ENCODE data around the gene SCARF1. TPM values are rescaled to one million over a fixed set of nuclear protein-coding genes. Genes with fewer than 3 reads are reported as not detected.
A peak's percentile ranks its signal among the peaks of the same experiment; 100 is the strongest.

SCARF1 gene
- total RNA-seq, 1 experiment from 2014 or later: 0.12 TPM

DNA sequence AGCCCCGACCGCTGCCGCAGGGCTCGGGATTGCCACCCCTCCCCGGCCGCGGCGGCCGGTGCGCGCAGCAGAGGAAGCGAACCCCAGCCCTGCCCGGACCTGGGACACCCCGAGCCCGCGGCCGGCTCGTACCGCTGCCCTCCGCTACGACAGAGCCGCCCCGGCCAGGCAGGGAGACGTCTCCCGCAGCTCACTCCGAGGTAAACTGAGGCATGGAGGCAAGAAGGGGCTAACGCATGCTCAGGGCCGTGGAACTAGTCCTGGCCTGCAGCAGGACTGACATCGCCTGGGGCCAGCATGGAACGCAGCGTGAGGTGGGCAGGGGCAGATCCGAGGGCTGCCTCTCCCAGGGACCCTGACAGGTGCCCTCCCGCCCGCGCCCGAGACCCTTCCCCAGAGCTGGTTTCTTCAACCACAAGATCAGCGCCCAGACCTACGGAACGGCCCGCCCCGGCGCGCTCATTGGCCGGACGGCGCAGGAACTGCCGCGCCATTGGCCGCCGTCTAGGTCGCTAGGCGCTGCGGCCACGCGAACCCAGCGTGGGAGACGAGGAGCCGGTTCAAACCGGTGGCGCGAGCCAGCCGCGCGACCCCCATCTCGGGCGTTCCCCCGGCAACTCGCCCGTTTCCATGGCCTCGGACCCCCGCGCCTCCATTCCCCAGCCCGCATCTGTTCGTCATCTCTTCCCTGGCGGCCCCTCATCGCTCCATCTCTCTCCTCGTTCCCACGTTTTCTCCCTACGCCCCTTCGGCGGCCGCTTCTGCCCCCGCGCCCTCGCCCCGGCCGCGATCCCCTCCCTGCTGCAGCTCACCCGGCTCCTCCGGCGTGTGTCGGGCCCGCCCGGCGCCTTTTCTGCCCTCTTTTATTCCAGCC is 17.3 kb downstream of the SCARF1 start, which contains the start of gene SLC43A2:
SLC43A2 (minus strand) TSS at position 853 of the 874 bp plus-strand sequence. CDS start 960 bp downstream, outside the sequence.
- peak; percentile 65 for DNase-seq (ENCODE audit: low read depth)

DNA sequence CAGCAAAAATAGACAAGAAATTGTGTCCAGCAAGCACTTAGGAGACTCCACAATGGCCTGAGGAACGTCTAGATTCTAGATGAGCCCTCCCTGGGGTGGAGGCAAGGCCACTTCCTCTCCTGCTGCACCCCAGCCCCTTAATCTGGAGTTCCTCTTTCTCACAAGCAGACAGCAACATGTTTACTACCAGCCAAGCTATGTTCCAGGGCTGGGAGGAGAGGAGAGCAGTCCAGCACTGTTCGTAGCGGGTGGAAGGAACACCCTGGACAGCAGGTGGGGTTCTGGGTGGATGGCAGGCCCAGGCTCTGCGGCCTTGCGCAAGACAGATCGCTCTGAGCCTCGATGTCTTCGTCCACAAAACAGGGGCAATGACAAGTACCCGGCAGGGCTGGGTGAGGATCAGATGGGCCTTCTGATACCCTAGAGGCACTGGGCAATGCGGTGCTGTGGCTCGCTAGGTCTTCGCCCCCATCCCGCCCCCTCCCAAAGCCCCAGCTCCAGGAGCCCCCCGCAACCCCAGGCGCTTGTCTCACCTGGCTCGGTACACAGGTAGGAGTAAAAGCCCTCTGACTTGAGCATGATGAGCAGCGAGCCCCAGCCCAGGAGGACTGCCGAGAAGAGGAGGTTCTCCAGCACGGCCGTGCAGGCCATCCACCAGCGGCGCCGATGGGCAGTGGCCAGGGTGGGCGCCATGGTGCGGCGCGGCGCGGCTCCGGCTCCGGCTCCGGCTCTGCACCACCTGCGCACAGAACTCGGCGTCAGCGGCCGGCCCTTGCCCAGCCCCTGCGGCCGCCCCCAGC is 18.1 kb downstream of the SCARF1 start:
- no peak for DNase-seq (ENCODE audit: low read depth)

DNA sequence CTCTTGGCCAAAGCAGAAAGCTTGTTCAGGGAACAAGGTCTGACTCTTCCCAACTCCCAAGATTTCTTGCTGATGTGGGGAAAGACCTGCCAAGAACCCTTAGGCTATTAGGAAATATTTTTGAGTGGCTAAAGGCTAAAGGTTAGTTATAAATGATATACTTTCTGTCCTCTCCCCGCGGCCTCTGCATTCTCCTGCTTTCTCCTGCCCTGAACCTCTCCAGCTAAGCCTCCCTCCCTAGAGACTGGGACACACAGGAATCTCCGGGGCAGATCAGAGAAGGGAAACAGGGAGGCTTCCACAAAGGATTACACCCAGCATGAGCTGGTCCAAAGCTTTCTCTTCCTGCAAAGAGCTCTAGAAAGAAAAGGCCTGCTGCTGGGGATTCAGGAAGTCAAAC is 19.2 kb downstream of the SCARF1 start:
- DNase-seq (ENCODE audit: low read depth): no peak

DNA sequence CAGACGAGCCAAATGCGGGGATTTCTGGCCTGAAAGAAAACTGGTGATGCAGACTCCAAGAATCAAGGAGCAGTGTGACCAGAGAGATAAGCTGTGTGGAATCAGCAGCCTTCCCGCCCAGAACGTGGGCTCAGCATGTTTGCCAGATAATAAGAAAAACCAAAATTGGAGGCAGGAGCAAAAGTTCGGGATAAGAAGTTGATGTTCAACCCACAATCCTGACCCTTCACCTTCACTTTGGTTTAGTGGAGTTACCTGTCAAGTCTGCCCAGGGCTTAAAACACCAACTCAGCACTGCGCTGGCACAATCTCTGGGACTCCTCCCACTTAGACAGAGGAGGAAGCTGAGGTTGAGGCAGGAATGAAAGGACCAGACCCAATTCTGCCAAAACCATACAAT is 20.0 kb downstream of the SCARF1 start:
- DNase-seq (ENCODE audit: low read depth): no peak

DNA sequence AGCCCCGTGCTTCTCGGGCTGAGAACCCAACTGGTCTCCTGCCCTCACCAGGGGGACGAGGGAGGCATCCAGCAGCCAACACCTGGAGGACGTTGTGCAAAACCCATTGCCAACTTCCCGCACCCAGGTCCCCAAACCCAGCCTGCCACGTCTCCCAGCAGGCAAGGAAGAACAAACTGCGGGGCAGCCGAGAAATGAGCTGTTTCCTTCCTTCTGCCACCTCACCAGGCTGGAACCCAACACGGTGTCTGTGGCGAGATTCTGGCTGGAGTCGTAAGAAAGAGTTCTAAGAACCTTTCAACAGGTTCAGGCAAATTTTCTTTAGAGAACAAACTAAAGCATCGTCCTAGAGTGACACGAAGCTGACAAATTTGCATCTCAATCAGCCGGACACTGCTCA is 20.5 kb downstream of the SCARF1 start:
- no peak for DNase-seq (ENCODE audit: low read depth)

DNA sequence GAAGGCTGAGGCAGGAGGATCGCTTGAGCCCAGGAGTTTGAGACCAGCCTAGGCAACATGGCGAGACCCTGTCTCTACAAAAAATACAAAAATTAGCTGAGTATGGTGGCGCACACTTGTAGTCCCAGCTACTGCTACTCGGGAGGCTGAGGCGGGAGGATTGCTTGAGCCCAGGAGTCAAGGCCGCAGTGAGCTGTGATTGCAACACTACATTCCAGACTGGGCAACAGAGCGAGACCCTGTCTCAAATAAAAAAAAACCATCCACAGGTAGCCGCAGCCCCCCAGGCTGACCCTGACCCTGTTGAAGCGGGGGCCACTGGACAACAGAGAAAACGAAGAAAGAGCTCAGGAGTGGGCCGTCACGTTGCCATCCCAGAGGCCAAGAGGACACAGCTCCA is 20.9 kb downstream of the SCARF1 start:
- DNase-seq (ENCODE audit: low read depth): no peak

DNA sequence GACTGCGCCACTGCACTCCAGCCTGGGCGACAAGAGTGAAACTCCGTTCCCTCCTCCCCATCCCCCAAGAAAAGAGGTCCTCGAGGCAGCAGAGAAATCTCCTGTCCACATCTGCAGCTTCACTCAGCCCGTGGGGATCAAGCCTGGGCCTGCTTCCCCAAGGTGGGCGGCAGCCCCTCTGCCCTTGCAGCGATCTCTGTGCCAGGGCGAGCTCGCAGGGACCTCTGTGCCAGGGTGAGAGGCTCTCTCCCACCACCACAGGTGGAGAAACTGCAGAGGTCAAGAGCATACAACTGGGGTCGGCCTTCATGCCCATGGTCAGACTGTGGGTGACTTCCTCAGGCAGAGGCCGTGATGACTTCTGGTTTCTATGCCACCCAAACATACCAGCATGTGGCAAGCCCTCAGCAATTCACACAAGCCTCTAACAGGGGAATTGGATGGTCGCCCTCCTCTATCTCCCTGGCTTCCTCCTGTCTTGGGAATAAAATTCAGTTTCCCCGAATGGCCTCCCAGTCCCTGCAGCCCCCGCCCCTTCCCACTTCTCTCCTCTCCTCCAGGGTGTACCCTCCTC is 22.4 kb downstream of the SCARF1 start:
- no peak for DNase-seq (ENCODE audit: low read depth)

DNA sequence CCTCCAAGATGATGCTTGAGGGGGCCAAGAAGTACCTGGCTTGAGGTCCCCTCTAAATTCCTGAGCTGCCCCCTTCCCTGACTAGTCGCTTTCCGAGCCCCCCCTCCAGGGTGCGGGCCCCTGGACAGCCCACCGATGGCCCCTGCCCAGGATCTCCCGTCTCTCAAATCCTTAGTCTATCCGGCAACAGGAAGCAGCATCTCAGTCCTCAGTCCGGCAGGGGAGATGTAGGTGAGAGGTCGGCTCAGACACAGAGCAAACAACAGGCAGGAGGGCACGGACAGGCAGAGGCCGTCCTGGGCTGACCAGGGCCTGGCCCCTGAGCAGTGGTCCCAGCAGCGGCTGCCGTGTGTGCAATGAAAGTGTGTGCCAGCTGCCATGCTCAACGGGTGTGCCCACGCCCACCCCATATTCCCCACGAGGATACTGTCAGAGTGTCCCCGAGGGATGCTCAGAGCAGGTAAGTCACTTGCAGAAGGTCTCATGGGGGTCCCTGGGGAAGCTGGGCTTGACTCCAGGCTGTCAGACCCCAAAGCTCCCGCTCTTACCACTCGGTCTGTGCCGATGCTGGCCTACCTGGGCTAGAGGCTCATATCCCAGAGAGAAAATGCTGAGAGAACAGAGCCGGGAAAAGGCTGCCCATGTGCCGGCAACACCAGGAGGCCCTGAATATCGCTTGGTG is 24.1 kb downstream of the SCARF1 start:
- DNase-seq (ENCODE audit: low read depth): no peak

DNA sequence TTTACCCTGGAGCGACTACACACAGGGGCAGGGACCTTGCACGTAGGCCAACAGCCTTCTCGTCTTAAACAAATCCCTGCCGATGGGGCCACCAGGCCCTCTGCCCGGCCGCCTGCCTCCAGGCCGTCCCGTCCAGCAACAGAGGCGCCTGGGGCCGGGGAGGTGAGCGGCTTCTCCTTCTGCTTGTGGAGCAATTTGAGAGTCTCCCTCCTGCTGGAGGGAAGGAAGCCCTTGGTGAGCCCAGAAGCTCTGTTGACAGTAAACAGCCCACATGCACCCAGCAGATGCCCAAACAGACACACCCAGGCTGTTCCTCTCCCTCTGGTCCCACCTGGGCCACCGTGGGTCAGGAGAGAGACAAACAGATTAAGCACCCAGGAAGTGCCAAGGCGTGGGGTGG is 25.0 kb downstream of the SCARF1 start:
- no peak for DNase-seq (ENCODE audit: low read depth)

DNA sequence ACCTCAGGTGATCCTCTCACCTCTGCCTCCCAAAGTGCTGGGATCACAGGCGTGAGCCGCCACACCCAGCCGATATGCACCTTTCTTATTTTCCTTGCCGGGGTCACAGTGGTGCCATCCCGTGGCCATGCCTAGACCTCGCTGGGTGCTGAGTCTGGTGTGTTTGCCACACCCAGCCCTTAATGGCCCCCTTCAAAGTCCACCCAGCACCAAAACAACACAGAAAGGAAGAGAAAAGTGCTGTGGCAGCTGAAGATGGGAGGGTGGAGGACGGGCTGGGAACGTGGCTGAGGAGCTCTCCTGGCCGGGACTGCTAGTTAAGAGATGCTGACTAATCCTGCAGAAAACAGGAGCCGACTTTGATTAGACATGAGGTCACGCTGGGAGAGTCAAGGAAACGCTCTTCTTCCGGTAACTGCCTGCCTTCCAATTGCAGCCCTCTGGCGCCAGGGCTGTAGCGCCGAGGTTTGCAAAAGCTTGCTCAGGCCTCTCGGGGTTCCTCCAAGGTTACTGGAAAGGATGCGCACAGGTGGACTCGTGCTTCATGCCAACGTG is 27.8 kb downstream of the SCARF1 start:
- peak; percentile 81 for DNase-seq (ENCODE audit: low read depth)

DNA sequence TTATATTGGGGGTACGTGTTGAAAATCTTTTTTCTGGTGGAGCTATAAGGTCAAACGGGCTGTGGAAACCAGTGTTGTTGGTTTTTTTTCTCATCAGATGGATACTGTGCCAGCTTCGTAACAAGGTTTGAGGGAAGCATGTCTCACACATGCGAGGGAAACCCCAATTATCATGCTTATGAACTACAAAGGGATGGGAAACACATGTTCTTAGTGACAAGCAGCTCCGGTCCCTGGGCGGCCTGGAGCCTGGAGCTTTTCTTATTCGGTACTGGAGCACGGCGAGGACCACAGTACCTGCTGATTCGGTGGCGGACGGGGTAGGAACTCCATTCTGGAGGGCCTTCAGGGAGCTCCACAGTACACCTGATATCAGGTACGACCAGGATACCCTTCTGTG is 29.4 kb downstream of the SCARF1 start:
- no peak for DNase-seq (ENCODE audit: low read depth)

DNA sequence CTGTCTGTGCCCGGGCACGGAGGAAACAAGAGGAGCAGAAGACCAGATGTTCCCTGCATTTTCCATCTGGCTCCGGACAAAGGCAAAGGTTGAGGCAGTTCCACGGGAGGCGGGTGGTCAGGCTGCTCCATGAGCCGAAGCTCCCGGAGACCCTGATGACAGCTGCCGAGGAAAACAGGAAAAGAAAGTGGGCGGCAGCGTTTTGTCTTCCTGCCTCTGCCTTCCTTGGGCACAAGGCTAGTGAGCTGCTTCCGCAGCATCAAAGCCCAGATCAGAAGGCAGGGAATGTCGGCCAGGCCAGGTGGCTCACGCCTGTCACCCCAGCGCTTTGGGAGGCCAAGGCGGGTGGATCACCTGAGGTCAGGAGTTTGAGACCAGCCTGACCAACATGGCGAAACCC is 33.1 kb downstream of the SCARF1 start:
- DNase-seq (ENCODE audit: low read depth): no peak

DNA sequence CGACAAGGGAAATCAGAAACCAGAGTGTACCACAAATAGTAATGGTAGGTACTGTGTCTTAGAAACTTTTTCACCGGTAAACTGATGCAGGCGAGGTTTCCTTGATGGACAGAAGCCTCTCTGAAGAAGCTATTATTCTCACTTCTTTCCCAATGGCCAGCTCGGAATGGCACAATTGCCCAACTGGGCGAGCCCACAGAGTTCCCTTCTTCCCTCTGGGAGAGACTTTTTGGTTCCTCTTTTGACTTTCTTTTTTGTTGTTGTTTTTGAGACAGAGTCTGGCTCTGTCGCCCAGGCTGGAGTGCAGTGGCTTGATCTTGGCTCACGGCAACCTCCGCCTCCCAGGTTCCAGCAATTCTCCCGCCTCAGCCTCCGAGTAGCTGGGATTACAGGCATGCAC is 33.8 kb downstream of the SCARF1 start:
- DNase-seq (ENCODE audit: low read depth): no peak

DNA sequence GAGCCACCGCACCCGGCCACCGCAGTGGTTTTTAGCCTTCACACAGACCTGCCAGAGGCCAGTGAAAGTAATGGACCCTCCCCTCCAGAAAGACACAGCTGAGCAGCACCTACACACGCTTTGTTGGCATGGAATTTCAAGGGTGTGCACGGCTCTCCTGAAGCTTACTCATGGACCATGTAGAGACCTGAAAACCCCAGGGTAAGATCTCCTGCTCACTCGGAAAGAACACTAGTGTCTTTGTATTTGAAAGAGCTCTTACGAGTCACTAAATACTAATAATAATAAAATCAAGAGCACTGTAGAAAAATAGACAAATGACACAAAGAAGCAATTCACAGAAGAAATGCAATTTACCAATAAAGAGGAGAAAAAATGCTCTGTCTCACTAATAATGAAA is 36.9 kb downstream of the SCARF1 start:
- DNase-seq (ENCODE audit: low read depth): no peak

DNA sequence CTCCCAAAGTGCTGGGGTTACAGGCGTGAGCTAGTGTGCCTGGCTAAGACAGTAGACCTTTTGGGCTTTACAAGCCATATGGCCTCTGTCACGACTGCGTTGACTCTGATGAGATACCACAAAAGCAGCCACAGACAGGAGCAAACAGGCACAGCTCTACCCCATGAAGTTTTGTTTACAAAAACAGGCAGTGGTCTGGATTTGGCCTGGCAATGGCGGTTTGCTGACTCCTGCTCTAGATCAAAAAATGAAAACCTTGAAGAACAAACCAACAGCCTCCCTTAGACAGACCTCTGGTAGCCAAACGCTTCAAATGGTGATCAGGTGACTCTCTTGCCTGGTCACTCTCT is 37.6 kb downstream of the SCARF1 start:
- DNase-seq (ENCODE audit: low read depth): no peak

DNA sequence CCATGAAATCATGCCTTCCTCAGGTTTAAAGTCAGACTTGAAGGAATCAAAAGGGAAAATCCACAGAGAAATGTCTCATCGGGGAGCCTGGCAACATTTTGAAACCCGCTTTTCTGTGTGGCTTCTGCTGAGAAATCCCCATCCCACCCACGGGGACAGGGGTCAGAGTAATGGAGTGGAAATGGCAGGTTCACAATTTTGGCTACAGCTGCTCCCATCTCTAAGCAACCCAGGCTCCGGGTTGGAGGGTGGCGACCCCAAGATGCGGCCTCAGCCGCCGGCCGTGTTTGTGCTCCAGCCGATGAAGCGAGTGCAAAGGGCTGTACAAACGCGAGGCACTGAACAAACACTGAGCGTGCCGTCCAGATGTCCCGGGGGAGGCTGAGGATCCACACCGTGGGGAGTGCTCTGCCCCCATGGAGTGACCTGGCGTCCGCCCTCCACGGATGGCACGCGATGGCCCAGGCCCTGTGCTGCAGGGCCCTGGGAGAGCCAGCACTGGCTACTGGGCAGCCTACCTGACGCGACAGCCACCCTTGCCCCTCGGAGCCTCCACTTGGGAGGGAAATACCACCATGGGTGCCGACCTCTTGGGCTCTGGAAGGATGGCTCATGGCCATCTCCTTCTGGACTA is 39.1 kb downstream of the SCARF1 start:
- DNase-seq (ENCODE audit: low read depth): no peak

DNA sequence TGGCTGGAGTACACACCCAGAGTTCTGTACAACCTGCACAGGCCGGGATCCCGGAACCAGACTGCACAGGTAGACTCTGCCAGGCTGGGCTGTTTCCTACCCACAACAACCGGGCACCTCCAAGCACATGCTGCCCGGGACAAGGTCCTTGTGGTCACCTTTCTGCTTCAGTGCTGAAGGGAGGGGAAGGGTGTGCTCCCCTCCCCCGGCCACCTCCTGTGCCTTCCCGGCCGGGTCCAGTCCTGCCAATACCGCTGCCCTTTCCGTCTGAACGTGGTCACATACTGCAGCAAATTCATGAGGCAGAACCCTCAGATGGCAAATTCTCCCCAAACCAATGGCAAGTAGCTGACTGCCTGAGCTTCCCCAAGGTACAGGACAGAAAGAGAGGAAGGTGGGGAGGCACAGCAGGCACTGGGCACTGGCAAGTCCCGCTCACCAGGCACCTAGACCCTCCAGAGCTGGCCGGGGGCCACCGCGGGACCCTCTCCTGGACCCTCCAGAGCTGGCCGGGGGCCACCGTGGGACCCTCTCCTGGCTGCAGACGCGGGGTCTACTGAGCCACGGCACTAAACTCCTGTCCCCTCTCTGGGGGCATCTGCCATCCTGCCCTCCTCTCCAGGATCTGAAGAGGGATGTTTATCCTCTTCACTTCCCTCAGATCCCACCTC is 39.7 kb downstream of the SCARF1 start:
- no peak for DNase-seq (ENCODE audit: low read depth)

DNA sequence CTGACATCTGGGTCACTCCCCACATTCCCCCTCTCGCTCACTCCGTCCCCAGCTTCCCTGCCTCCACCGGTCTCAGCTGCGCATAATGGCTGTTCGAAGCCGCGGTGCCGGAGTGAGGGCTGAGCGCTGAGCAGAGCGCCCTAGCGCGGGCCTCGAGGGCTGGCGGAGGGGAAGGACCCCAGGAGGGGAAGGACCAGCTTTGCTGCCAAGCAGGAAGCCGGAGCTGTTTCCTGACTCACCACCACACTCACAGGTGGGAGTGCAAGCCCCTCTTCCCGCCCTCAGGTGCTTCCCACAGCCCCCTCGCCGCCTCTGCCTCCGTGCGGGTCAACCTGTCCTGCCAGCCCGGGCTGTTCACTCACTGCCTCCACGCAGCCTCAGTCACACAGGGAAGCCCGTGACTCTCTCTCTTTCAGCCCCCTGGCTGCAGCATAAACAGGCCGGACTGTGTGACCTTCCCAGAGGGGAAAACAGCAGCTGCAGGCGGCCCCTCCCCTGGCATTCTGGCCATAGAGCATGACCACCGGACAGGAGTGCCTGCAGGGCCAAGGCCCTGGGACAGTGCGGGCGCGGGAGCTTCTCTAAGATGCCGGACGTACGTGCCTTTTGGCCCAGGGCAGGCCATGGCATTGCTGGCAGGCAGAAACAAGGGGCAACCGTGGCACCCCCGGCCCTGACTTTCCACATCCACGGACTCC is 40.6 kb downstream of the SCARF1 start:
- DNase-seq (ENCODE audit: low read depth): no peak

DNA sequence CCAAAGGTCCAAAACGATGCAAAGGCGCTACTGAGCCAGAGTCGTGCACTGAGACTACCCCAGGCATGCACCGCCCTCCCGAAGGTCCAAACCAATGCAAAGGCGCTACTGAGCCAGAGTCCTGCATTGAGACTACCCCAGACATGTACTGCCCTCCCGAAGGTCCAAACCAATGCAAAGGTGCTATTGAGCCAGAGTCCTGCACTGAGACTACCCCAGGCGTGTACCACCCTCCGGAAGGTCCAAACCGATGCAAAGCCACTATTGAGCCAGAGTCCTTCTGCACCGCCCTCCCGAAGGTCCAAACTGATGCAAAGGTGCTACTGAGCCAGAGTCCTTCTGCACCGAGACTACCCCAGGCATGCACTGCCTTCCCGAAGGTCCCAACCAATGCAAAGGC is 44.0 kb downstream of the SCARF1 start:
- no peak for DNase-seq (ENCODE audit: low read depth)

Data from RPMI7951 (cell line).